ENCODE results near the gene FAM83D. TPM values are rescaled to one million over a fixed set of nuclear protein-coding genes. Genes with fewer than 3 reads are reported as not detected.

Gene FAM83D
- total and polyA plus RNA-seq, 2 donors from 2014 or later = 0.79 to 1.2 TPM

DNA sequence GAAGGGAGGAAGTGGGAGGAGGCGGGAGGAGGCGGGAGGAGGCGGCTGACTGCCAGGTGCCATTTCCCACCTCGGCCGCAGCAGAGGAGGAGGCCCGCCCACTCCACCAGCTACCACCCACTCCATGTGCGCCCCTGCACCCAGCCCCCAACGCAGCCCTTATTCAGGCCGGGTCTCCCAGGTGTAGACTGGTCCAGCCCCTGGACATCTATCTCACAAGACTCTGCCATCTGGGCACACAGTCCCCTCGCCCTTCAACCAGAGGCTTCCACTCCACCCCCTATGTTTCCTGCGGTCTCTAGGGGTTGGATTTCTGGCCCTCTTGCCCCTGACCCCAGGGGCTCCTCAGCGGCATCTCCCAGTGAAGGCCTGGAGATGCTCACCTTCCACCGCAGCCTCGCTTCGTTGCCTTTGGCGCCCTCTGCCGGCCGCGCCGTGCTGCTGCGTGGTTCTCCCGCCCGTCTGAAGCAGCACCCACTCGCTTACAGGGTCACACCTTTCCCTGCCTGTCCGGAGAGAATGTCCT lies 32.6 kb upstream of the FAM83D start:
- Histone ChIP-seq H3K36me3 (ENCODE audit: control insufficient read depth in 2 of 3, insufficient read depth in 3 of 3, low read length in 3 of 3) (peaks cover 0 to 4% (median 0%) of the 10 kb centered on the region in 3 donors), H3K27ac (ENCODE audit: low read depth in 2 of 2, low read length in 2 of 2) (no peak overlapping the region), H3K4me3 (ENCODE audit: low read length in 3 of 3) (no peak overlapping the region), H3K4me1 (ENCODE audit: control insufficient read depth in 2 of 3, insufficient read depth in 2 of 3, low read depth in 1 of 3, low read length in 3 of 3) (peaks cover 0 to 2% (median 0%) of the 10 kb centered on the region in 3 donors), H3K9me3 (ENCODE audit: control insufficient read depth in 2 of 3, insufficient read depth in 1 of 3, low read length in 3 of 3) (no peaks in the 10 kb centered on the region), H3K27me3 (ENCODE audit: control insufficient read depth, insufficient read depth, low read length) (no peaks in the 10 kb centered on the region), H3K9ac (ENCODE audit: low read length in 3 of 3) (no peak overlapping the region)
- no peak for FAIRE-seq
- intact Hi-C loops (cut with DNase I) = no loop called here
- TF ChIP-seq, protein P1, sequence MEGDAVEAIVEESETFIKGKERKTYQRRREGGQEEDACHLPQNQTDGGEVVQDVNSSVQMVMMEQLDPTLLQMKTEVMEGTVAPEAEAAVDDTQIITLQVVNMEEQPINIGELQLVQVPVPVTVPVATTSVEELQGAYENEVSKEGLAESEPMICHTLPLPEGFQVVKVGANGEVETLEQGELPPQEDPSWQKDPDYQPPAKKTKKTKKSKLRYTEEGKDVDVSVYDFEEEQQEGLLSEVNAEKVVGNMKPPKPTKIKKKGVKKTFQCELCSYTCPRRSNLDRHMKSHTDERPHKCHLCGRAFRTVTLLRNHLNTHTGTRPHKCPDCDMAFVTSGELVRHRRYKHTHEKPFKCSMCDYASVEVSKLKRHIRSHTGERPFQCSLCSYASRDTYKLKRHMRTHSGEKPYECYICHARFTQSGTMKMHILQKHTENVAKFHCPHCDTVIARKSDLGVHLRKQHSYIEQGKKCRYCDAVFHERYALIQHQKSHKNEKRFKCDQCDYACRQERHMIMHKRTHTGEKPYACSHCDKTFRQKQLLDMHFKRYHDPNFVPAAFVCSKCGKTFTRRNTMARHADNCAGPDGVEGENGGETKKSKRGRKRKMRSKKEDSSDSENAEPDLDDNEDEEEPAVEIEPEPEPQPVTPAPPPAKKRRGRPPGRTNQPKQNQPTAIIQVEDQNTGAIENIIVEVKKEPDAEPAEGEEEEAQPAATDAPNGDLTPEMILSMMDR (IDR thresholded peaks at IDR 0.05; ENCODE audit: borderline replicate concordance, extremely low read depth, insufficient read depth) = peak; percentile 92
- DNase-seq = peak; percentile 49 to 88 (median 74)

GRCh38 chr20:38894091-38894847 lies 31.9 kb upstream of the FAM83D start:
- TF ChIP-seq, protein P1 (IDR thresholded peaks at IDR 0.05; ENCODE audit: borderline replicate concordance, extremely low read depth, insufficient read depth) = no peak
- Histone ChIP-seq H3K9ac (ENCODE audit: low read length in 3 of 3) (no peak overlapping the region), H3K27ac (ENCODE audit: low read depth in 2 of 2, low read length in 2 of 2) (no peak overlapping the region), H3K9me3 (ENCODE audit: control insufficient read depth in 2 of 3, insufficient read depth in 1 of 3, low read length in 3 of 3) (no peaks in the 10 kb centered on the region), H3K36me3 (ENCODE audit: control insufficient read depth in 2 of 3, insufficient read depth in 3 of 3, low read length in 3 of 3) (peaks cover 0 to 4% (median 0%) of the 10 kb centered on the region in 3 donors), H3K27me3 (ENCODE audit: control insufficient read depth, insufficient read depth, low read length) (no peaks in the 10 kb centered on the region), H3K4me1 (ENCODE audit: control insufficient read depth in 2 of 3, insufficient read depth in 2 of 3, low read depth in 1 of 3, low read length in 3 of 3) (peaks cover 0 to 2% (median 0%) of the 10 kb centered on the region in 3 donors), H3K4me3 (ENCODE audit: low read length in 3 of 3) (no peak overlapping the region)
- FAIRE-seq = no peak
- intact Hi-C loops (cut with DNase I) = no loop called here
- DNase-seq = no peak

GRCh38 chr20:38895098-38895949 lies 30.9 kb upstream of the FAM83D start:
- no peak for FAIRE-seq
- H3K9me3 ChIP-seq (ENCODE audit: control insufficient read depth in 2 of 3, insufficient read depth in 1 of 3, low read length in 3 of 3) = no peaks in the 10 kb centered on the region
- intact Hi-C loops (cut with DNase I) = no loop called here
- H3K36me3 ChIP-seq (ENCODE audit: control insufficient read depth in 2 of 3, insufficient read depth in 3 of 3, low read length in 3 of 3) = peaks cover 0 to 2% (median 0%) of the 10 kb centered on the region in 3 donors
- H3K4me1 ChIP-seq (ENCODE audit: control insufficient read depth in 2 of 3, insufficient read depth in 2 of 3, low read depth in 1 of 3, low read length in 3 of 3) = no peaks in the 10 kb centered on the region
- no peaks in the 10 kb centered on the region for H3K27me3 ChIP-seq (ENCODE audit: control insufficient read depth, insufficient read depth, low read length)
- no peak for DNase-seq
- H3K27ac ChIP-seq (ENCODE audit: low read depth in 2 of 2, low read length in 2 of 2) = no peak overlapping the region
- TF ChIP-seq, protein P1 (IDR thresholded peaks at IDR 0.05; ENCODE audit: borderline replicate concordance, extremely low read depth, insufficient read depth) = no peak
- H3K4me3 ChIP-seq (ENCODE audit: low read length in 3 of 3) = no peak overlapping the region
- no peak overlapping the region for H3K9ac ChIP-seq (ENCODE audit: low read length in 3 of 3)
